ENCODE measurements around the gene CEP128.
A peak's percentile ranks its signal among the peaks of the same experiment; 100 is the strongest.

The CEP128 gene

GRCh38 chr14:80930836-80931389 lies 10.6 kb downstream of the CEP128 start:
- Histone ChIP-seq H2AFZ (ENCODE audit: low read depth, low read length) (no peak overlapping the region), H3K79me2 (ENCODE audit: low read length) (peaks cover 70% of the 10 kb centered on the region), H3K9ac (ENCODE audit: low read length) (peak overlapping the region; percentile 6; the same call in 1 of the 2 replicates), H3K36me3 (replicated peaks; ENCODE audit: low read depth, low read length) (peaks cover 50% of the 10 kb centered on the region), H3K27ac (ENCODE audit: low read length) (peak overlapping the region; percentile 66), H3K27me3 (ENCODE audit: low read depth, low read length) (no peaks in the 10 kb centered on the region), H3K4me3 (ENCODE audit: low read length) (peak overlapping the region; percentile 51), H3K4me2 (ENCODE audit: low read length) (peak overlapping the region; percentile 72), H3K9me3 (ENCODE audit: insufficient read depth, low read length) (peaks cover 17% of the 10 kb centered on the region), H3K4me1 (ENCODE audit: low read length) (peaks cover 28% of the 10 kb centered on the region), H4K20me1 (ENCODE audit: insufficient read depth, low read length) (peaks cover 18% of the 10 kb centered on the region; the same call in 1 of the 2 replicates)
- TF ChIP-seq, protein P1, sequence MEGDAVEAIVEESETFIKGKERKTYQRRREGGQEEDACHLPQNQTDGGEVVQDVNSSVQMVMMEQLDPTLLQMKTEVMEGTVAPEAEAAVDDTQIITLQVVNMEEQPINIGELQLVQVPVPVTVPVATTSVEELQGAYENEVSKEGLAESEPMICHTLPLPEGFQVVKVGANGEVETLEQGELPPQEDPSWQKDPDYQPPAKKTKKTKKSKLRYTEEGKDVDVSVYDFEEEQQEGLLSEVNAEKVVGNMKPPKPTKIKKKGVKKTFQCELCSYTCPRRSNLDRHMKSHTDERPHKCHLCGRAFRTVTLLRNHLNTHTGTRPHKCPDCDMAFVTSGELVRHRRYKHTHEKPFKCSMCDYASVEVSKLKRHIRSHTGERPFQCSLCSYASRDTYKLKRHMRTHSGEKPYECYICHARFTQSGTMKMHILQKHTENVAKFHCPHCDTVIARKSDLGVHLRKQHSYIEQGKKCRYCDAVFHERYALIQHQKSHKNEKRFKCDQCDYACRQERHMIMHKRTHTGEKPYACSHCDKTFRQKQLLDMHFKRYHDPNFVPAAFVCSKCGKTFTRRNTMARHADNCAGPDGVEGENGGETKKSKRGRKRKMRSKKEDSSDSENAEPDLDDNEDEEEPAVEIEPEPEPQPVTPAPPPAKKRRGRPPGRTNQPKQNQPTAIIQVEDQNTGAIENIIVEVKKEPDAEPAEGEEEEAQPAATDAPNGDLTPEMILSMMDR (IDR thresholded peaks at IDR 0.05; ENCODE audit: low read depth, low read length): no peak
- TF ChIP-seq EZH2phosphoT487 (IDR thresholded peaks at IDR 0.05; ENCODE audit: low read depth): no peak

GRCh38 chr14:80930095-80930494 lies 11.4 kb downstream of the CEP128 start:
- peaks cover 55% of the 10 kb centered on the region for H3K36me3 ChIP-seq (replicated peaks; ENCODE audit: low read depth, low read length)
- peak overlapping the region; percentile 6; the same call in 1 of the 2 replicates for H3K9ac ChIP-seq (ENCODE audit: low read length)
- no peak overlapping the region for H2AFZ ChIP-seq (ENCODE audit: low read depth, low read length)
- H4K20me1 ChIP-seq (ENCODE audit: insufficient read depth, low read length): peaks cover 18% of the 10 kb centered on the region; the same call in 1 of the 2 replicates
- H3K27ac ChIP-seq (ENCODE audit: low read length): peak overlapping the region; percentile 66
- H3K27me3 ChIP-seq (ENCODE audit: low read depth, low read length): no peaks in the 10 kb centered on the region
- TF ChIP-seq, protein P1 (IDR thresholded peaks at IDR 0.05; ENCODE audit: low read depth, low read length): no peak
- TF ChIP-seq EZH2phosphoT487 (IDR thresholded peaks at IDR 0.05; ENCODE audit: low read depth): no peak
- H3K79me2 ChIP-seq (ENCODE audit: low read length): peaks cover 66% of the 10 kb centered on the region
- H3K4me1 ChIP-seq (ENCODE audit: low read length): peaks cover 28% of the 10 kb centered on the region
- peak overlapping the region; percentile 72 for H3K4me2 ChIP-seq (ENCODE audit: low read length)
- peaks cover 17% of the 10 kb centered on the region for H3K9me3 ChIP-seq (ENCODE audit: insufficient read depth, low read length)
- H3K4me3 ChIP-seq (ENCODE audit: low read length): peak overlapping the region; percentile 51

DNA sequence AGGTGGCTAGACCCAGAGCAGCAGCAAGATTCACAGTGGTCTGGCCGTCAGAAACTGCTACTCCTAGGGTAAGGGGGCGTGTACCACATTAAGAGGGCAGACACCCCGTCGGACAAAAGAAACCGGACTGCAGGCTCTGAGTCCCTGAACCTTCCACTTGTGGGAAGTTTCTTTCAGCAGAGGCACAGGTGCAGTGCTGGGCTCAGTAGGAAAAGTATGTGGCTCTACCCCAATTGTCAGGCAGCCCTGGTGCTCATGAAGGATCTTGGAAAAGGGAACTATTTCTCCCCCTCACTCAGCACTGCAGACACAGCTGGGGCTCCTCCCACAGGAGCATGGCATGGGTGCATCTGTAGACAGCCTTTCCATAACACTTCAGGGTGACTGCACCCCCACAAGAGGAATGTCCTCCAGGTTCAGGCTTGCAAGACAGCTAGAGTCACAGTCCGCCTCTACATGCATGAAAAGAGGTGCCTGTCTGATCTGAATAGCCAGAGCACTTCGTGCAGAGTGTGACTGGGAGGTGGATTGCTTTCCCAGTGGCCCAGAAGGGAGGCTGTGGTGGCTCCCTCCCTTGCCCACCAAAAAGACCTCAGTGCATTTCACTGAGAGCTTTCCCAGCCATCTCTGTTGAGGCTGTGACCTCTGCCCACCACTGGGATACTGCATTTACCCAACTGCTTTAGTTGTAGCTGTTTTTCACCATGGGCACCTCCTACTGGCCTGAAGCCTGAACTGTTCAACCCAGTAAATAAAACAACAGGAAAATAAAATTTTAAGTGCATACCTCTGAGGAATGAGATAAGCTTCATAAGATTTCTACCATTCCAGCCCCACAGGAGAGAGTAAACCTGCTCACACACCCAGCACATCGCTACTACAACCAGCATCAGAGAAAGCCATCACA lies 14.2 kb downstream of the CEP128 start:
- Histone ChIP-seq H3K4me1 (ENCODE audit: low read length) (peaks cover 28% of the 10 kb centered on the region), H3K4me2 (ENCODE audit: low read length) (no peak overlapping the region), H3K9ac (ENCODE audit: low read length) (no peak overlapping the region), H3K79me2 (ENCODE audit: low read length) (peaks cover 49% of the 10 kb centered on the region), H3K4me3 (ENCODE audit: low read length) (no peak overlapping the region), H3K27ac (ENCODE audit: low read length) (no peak overlapping the region), H3K27me3 (ENCODE audit: low read depth, low read length) (no peaks in the 10 kb centered on the region), H4K20me1 (ENCODE audit: insufficient read depth, low read length) (peaks cover 18% of the 10 kb centered on the region; the same call in 1 of the 2 replicates), H2AFZ (ENCODE audit: low read depth, low read length) (no peak overlapping the region), H3K36me3 (replicated peaks; ENCODE audit: low read depth, low read length) (peaks cover 46% of the 10 kb centered on the region), H3K9me3 (ENCODE audit: insufficient read depth, low read length) (peaks cover 16% of the 10 kb centered on the region)
- TF ChIP-seq, protein P1 (IDR thresholded peaks at IDR 0.05; ENCODE audit: low read depth, low read length): 0 out of 2 replicates have a peak, but pooled peaks have one; percentile 5
- no peak for TF ChIP-seq EZH2phosphoT487 (IDR thresholded peaks at IDR 0.05; ENCODE audit: low read depth)
